Psoas muscle (tissue), 8 donors: ENCODE measurements around the gene PPP6C. TPM values are rescaled to one million over a fixed set of nuclear protein-coding genes. Genes with fewer than 3 reads are reported as not detected.
A peak's percentile ranks its signal among the peaks of the same experiment; 100 is the strongest.
"Not testable (repeated sequence)": the region's sequence is repeated elsewhere in the genome, so short reads cannot be mapped to it uniquely, and the experiment has no call there.

Experiments used
- ATAC-seq, 4 donors: fragments of 200-7000 bp; cut with Tn5 transposase; one replicate each; pipeline ENCODE4 v1.9.1; 2020; ENCODE audit warnings: moderate library complexity in 3 of 4, mild to moderate bottlenecking in 2 of 4
- DNase-seq, 2 donors: peaks; one replicate each; pipeline ENCODE4 v3.0.0-alpha.2; 2020
- H3K27ac ChIP-seq: fragments of 200-600 bp; one replicate; pipeline ENCODE4 v1.8.0; 2022
- H3K27me3 ChIP-seq, 3 donors: fragments of 200-600 bp in 1 of 3; one replicate each; pipeline versions ENCODE4 v1.6.1 to v1.8.0; 2013 to 2022; ENCODE audit warnings: low read length in 2 of 3, mild to moderate bottlenecking in 2 of 3, moderate library complexity in 1 of 3; ENCODE audit not compliant: insufficient read depth in 3 of 3
- H3K36me3 ChIP-seq, 2 donors: fragments of 200-600 bp in 1 of 2; one replicate each; pipeline versions ENCODE4 v1.6.1 to v1.8.0; 2013 to 2022; ENCODE audit warnings: low read depth in 1 of 2, mild to moderate bottlenecking in 1 of 2, moderate library complexity in 1 of 2; ENCODE audit not compliant: insufficient read depth in 1 of 2
- H3K4me1 ChIP-seq: fragments of 200-600 bp; one replicate; pipeline ENCODE4 v1.8.0; 2022
- H3K4me3 ChIP-seq: fragments of 200-600 bp; one replicate; pipeline ENCODE4 v1.8.0; 2022; ENCODE audit warnings: mild to moderate bottlenecking
- H3K9me3 ChIP-seq: fragments of 200-600 bp; one replicate; pipeline ENCODE4 v1.8.0; 2022
- WGBS, 3 donors: extraction: QIAGEN DNeasy Blood & Tissue Kit; methylation state at CpG; one replicate each; pipeline versions ENCODE4 v1.1.6 to v1.1.7; 2013; 5-methylcytosine and 5-hydroxymethylcytosine counted together
- intact Hi-C, 2 donors: fragments of 100-400 bp; cut with DNase I; formaldehyde crosslinking; loops; one replicate each; pipeline versions ENCODE4 v1.11.0 to v1.14.2; 2022
- polyA plus RNA-seq, 3 donors: library from polyadenylated mRNA; stranded (reverse); fragments of 200-250 nt; gene quantifications; one replicate each; pipeline ENCODE4 v1.2.3, GENCODE V29; 2013
- total RNA-seq, 4 donors: library from RNA; stranded (reverse); fragmentation: NEBNext Ultra II Directional in 2 of 4; extraction: Animal tissue kit (Norgen Biotek cat#: 25700) in 2 of 4; gene quantifications; one replicate each; pipeline versions ENCODE4 v1.2.1 to v1.2.4, GENCODE V29; 2021 to 2023
- TF ChIP-seq, protein P1 (sequence below): fragments of 200-600 bp; IDR thresholded peaks from one replicate; pipeline ENCODE4 v1.8.0; 2022; ENCODE audit warnings: antibody characterized with exemption
- donor health status: healthy with polysubstance abuse.
- donor health status: DM: no; HTN: no; CAD: no; lungs with moderate emphysema.
- donor health status: Bipolar disorder and iron deficiency.
- donor health status: healthy.
- donor health status: DM: yes; HTN: yes; CAD: no.
- donor health status: DM: no; HTN: no; CAD: no.
- donor health status: DM: no; HTN: no; CAD: no.
- donor health status: DM: yes; HTN: yes; CAD: no.

The PPP6C gene
- total and polyA plus RNA-seq, 7 donors, result 29.9 to 91.6 (median 56.6) TPM

DNA sequence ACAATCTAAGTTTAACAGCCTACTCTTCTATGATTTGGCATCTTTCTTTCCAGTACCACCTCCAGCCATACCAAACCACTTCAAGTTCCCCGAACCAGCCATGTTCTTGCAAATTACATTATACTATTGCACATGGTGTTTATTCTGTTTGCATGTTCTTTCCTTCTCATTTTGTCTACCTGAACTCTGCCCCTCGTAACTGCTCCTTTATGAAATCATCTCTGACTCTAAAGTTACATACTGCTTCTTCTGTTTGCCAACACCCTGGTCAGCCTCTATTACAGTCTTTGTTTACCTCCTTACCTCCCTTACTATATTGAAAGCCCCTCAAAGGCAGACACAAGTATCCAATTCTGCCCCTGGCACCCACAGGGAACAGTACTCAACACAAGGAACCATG, 6.0 kb downstream of the PPP6C start:
- TF ChIP-seq, protein P1, sequence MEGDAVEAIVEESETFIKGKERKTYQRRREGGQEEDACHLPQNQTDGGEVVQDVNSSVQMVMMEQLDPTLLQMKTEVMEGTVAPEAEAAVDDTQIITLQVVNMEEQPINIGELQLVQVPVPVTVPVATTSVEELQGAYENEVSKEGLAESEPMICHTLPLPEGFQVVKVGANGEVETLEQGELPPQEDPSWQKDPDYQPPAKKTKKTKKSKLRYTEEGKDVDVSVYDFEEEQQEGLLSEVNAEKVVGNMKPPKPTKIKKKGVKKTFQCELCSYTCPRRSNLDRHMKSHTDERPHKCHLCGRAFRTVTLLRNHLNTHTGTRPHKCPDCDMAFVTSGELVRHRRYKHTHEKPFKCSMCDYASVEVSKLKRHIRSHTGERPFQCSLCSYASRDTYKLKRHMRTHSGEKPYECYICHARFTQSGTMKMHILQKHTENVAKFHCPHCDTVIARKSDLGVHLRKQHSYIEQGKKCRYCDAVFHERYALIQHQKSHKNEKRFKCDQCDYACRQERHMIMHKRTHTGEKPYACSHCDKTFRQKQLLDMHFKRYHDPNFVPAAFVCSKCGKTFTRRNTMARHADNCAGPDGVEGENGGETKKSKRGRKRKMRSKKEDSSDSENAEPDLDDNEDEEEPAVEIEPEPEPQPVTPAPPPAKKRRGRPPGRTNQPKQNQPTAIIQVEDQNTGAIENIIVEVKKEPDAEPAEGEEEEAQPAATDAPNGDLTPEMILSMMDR, result no peak
- peaks cover 77% of the 10 kb centered on the region for H3K4me1 ChIP-seq
- no peaks in the 10 kb centered on the region for H3K9me3 ChIP-seq
- H3K4me3 ChIP-seq, result no peak overlapping the region
- H3K27ac ChIP-seq, result peak overlapping the region; percentile 99
- intact Hi-C loops, result no loop called here
- WGBS, 3 donors, result 56 to 67% (median 61%) methylated on average over 2 of the region's 2 CpGs
- ATAC-seq (no peak), DNase-seq (no peak)
- peaks cover 3 to 6% of the 10 kb centered on the region in 2 donors for H3K36me3 ChIP-seq
- no peaks in the 10 kb centered on the region for H3K27me3 ChIP-seq

DNA sequence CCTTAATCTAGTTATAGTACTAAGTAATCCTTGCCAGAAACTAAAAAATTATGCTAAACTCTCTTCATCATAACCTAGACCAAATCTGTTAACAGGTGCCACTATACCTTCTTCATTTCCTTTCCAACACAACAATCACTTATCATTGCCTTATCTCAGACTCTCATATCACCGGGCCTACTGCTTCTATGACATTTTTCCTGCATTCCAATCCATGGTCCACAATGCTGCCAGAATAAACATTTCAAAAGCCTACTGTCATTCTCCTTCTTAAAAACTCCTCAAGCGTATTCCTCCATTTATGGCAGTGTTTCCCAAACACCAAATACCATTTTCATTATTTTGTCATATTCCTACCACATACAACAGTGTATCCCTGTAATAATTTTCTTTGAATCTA, 6.5 kb downstream of the PPP6C start:
- peak overlapping the region; percentile 99 for H3K27ac ChIP-seq
- TF ChIP-seq, protein P1, result no peak
- no peak for ATAC-seq

DNA sequence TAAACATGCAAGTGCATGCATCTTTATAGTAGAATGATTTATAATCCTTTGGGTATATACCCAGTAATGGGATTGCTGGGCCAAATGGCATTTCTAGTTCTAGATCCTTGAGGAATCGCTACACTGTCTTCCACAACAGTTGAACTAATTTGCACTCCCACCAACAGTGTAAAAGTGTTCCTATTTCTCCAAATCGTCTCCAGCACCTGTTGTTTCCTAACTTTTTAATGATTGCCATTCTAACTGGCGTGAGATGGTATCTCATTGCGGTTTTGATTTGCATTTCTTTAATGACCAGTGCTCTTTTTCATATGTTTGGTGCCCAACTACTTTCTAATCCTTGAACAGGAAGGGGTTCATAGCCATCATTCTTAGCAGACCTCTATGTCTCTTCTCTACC, 7.8 kb downstream of the PPP6C start:
- DNase-seq, intact Hi-C loops, H3K36me3 ChIP-seq, H3K9me3 ChIP-seq, ATAC-seq, H3K4me3 ChIP-seq, H3K27me3 ChIP-seq: not testable (repeated sequence)
- peaks cover 70% of the 10 kb centered on the region for H3K4me1 ChIP-seq
- WGBS, 3 donors, result 78 to 89% (median 89%) methylated on average over 4 of the region's 4 CpGs
- H3K27ac ChIP-seq, result peak overlapping the region; percentile 99

More for the DNA sequence above, 6.5 kb downstream of the PPP6C start:
- peaks cover 77% of the 10 kb centered on the region for H3K4me1 ChIP-seq
- peaks cover 3 to 6% of the 10 kb centered on the region in 2 donors for H3K36me3 ChIP-seq
- DNase-seq, result no peak
- intact Hi-C loops, result no loop called here
- H3K27me3 ChIP-seq, result no peaks in the 10 kb centered on the region
- 53 to 64% (median 60%) methylated on average over 2 of the region's 2 CpGs for WGBS, 3 donors
- no peaks in the 10 kb centered on the region for H3K9me3 ChIP-seq
- H3K4me3 ChIP-seq, result no peak overlapping the region

DNA sequence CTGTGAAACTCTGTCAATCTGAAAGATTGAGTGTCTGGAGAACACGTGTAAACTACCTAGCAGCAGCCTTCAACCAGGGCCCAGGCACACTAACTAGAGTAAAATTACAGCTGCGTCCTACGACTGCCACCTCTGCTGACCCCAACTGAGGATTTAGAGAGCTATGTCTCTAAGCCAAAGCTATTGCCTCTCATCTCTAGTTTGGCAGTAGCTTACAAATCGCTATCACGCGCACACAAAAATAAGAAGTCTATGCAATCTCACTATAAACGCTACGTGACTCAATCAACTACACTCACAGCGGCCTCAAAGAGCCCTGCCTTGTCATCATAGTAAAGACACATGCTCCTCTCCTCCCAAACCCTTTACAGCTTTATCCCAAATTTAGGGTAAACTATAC, 8.7 kb downstream of the PPP6C start:
- DNase-seq (peak in 1 of 2 donors; percentile 74), ATAC-seq (peak; percentile 94 to 97 (median 96))
- no peak overlapping the region for H3K4me3 ChIP-seq
- peaks cover 66% of the 10 kb centered on the region for H3K4me1 ChIP-seq
- 36 to 45% (median 37%) methylated on average over 9 of the region's 9 CpGs for WGBS, 3 donors
- H3K27me3 ChIP-seq, result no peaks in the 10 kb centered on the region
- H3K27ac ChIP-seq, result peak overlapping the region; percentile 99
- H3K9me3 ChIP-seq, result no peaks in the 10 kb centered on the region
- TF ChIP-seq, protein P1, result no peak
- intact Hi-C loops, result no loop called here
- peaks cover 3 to 6% of the 10 kb centered on the region in 2 donors for H3K36me3 ChIP-seq

DNA sequence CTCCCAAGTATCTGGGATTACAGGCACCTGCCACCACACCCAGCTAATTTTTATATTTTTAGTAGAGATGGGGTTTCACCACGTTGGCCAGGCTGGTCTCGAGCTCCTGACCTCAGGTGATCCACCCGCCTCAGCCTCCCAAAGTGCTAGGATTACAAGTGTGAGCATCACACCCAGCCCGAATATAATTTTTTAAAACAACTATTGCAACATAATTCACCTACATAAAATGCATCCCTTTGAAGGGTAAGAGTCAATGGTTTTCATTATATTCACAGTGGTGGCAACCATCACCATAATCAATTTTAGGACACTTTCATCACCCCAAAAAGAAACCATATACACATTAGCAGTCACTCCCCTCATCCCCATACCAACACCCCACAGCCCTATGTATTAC, 9.8 kb downstream of the PPP6C start:
- ATAC-seq, intact Hi-C loops, H3K9me3 ChIP-seq, DNase-seq, H3K36me3 ChIP-seq, H3K27me3 ChIP-seq, H3K4me3 ChIP-seq: not testable (repeated sequence)
- WGBS, 3 donors, result 35 to 67% (median 42%) methylated on average over 4 of the region's 4 CpGs
- H3K4me1 ChIP-seq, result peaks cover 74% of the 10 kb centered on the region
- peak overlapping the region; percentile 99 for H3K27ac ChIP-seq

DNA sequence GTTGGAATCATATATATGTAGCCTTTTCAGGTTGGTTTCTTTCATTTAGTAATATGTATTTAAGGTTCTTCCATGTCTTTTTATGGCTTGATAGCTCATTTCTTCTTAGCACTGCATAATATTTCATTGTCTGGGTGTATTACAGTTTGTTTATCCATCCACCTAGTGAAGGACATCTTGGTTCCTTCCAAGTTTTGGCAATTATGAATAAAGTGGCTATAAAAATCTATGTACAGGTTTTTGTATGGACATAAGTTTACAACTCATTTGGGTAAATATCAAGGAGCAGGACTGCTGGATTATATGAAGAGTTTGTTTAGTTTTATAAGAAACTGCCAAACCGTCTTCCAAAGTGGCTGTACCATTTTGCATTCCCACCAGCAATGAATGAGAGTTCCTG, 11.7 kb downstream of the PPP6C start:
- no peak overlapping the region for H3K27ac ChIP-seq
- no peaks in the 10 kb centered on the region for H3K36me3 ChIP-seq
- TF ChIP-seq, protein P1, result no peak
- intact Hi-C loops, result no loop called here
- no peak for DNase-seq
- 91 to 96% (median 95%) methylated on average over 1 of the region's 1 CpG for WGBS, 3 donors
- no peaks in the 10 kb centered on the region for H3K9me3 ChIP-seq
- no peak for ATAC-seq
- H3K4me1 ChIP-seq, result peaks cover 70% of the 10 kb centered on the region
- no peak overlapping the region for H3K4me3 ChIP-seq
- no peaks in the 10 kb centered on the region for H3K27me3 ChIP-seq
